ENCODE data around the gene PTEN.

Gene PTEN

GRCh38 chr10:87976101-87976743 lies 112.8 kb downstream of the PTEN start:
- DNase-seq (ENCODE audit: low spot score) = no peak

GRCh38 chr10:87978166-87978565 lies 114.7 kb downstream of the PTEN start:
- no peak for DNase-seq (ENCODE audit: low spot score)

DNA sequence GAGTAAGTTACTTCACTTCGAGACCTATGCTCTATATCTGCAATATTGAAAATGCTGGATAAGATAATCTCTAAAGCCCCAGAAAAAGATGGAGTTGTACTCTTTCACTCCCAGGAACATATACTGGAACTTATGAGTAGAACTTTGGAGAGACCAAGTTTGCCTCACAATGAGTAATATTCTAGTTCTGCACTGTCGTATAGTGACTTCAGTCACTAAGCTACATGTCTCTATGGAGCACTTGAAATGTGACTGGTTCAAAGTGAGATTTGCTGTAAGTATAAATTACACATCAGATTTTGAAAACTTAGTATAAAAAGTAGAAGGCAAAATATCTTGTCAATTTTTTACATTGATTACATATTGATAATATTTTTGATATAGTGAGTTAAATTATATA lies 116.4 kb downstream of the PTEN start:
- no peak for DNase-seq (ENCODE audit: low spot score)

GRCh38 chr10:87983716-87984115 lies 120.3 kb downstream of the PTEN start:
- DNase-seq (ENCODE audit: low spot score) = no peak

- DNase-seq (ENCODE audit: low spot score) = no peak
Measured at GRCh38 chr10:87987206-87987605, 123.8 kb downstream of the PTEN start.

GRCh38 chr10:87991946-87992345 lies 128.5 kb downstream of the PTEN start:
- DNase-seq (ENCODE audit: low spot score) = no peak

GRCh38 chr10:88004451-88004850 lies 141.0 kb downstream of the PTEN start:
- no peak for DNase-seq (ENCODE audit: low spot score)

DNA sequence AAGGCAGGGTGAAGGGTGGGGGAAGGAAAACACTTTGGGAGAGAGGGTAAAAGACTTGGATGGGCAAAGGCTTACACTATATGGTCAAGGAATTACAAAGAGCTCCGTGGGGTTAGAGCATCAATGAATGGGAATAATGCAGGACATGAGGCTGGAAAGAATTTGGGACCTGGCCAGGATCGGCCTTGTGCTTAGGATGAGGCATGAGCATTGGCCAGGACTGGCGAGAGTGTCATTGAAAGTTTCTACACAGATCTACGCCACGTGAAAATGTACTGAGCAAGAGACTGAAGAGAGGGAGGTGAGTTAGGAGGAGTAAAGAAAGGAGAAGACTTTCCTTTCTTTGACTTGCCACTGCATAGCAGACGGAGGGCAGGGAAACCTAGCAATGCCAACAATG lies 142.8 kb downstream of the PTEN start:
- no peak for DNase-seq (ENCODE audit: low spot score)

DNA sequence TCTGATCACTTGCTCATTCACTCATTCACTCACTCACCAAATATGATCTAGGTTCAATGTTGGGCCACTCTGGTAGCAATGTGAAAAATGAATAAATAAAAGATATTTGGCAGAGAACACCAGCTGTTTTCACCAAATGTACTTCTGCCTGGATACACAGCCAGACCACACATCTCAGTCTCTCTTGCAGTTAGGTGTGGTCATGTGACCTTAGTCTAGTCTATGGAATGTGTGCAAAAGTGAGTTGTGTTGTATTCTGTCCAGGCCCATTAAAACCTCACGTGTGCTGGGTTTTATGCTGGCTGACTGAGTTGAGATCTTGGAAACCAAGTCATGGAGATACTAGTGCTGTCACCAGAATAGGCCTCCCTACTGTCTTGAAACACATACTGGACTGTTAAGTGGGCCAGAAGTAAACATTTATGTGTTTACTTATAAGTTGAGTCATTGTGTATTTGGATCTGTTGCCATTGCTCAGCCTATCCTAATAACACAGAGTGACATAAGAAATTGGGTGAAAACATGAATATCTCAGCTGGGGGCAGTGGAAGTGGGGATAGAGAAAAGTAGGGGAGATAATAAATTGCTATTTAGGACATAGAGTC lies 145.5 kb downstream of the PTEN start:
- no peak for DNase-seq (ENCODE audit: low spot score)

DNA sequence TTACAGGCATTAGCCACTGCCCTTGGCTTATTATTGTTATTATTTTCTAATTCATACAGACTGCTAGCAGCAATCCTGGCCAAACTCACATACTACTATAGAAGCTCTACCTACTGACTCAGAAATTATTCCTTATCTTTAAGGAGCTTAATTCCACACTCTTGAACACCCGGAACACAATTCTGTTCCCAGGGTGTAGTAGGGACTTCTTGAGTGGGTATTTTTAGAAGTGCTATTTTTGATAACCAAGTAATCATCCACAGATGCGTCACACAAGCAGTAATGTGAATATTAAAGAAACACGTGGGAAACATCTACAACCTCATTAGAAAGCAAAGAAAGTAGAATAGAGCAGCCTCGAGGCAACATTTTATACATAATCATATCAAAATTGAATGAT lies 149.2 kb downstream of the PTEN start:
- DNase-seq (ENCODE audit: low spot score) = no peak

DNA sequence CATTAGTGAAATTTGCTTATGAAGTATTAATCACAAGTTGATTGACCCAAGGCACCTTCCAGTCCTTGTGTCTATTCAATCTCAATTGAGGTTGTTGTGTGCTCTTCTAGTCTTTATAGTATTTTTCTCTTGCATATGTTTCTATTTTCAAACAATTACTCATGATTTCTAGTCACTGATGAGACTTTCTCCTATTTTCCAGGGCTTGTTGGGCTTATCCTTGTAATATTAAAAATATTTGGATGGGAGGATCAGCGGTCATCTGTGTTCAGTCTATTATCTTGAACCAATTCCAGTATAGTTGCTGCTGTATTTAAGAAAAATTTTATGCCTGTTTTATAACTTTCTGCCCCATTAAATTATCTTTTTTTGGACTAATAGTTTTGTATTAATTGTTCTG lies 154.4 kb downstream of the PTEN start:
- no peak for DNase-seq (ENCODE audit: low spot score)

DNA sequence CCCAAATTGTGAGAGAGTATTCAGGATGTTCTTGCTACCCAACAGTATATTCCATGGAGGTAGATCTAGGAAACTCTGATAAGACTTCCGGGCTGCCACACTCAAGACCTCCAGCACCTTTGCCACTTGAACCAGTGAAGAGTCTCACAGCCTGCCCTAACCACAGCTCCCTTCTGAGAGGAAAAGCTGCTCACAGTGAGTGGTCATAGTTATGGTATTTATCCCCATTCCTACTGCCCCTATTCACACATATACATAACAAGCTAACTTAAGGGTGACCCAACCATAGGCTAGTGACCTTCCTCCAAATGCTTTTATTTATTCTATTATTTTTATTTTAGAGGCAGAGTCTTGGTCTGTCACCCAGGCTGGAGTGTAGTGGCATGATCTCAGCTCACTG lies 156.3 kb downstream of the PTEN start:
- DNase-seq (ENCODE audit: low spot score) = no peak
